ENCODE data around the gene SLC6A1.

SLC6A1 gene

DNA sequence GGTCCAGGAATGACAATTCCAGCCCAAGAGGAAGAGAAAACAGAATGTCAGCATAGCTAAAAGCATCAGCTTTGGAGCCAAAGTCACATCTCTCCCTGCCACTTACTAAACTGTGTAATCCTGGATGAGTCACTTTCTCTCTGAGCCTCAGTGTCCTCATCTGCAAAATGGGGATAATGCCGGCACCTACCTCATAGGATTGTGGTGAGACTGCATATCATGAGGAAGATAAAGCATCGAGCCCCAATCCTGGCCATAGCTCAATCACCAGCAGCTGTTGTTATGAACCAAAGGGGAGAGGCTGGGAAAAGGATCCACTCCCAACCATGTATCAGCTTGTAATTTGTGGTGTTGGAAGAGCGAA, 9.1 kb downstream of the SLC6A1 start:
- Histone ChIP-seq H3K27me3 (ENCODE audit: insufficient read depth, poor library complexity, severe bottlenecking) (peaks cover 2% of the 10 kb centered on the region), H3K4me3 (replicated peaks; ENCODE audit: insufficient read depth, low read length) (no peak overlapping the region), H3K27ac (replicated peaks) (no peak overlapping the region)
- no peak for DNase-seq (ENCODE audit: low read depth in 1 of 2, low spot score in 1 of 2)
- TF ChIP-seq POLR2AphosphoS5 (IDR thresholded peaks at IDR 0.05; ENCODE audit: low read depth) (no peak), GABPA (IDR thresholded peaks at IDR 0.05; ENCODE audit: low read depth) (no peak), SPI1 (IDR thresholded peaks at IDR 0.05; ENCODE audit: borderline replicate concordance, low read depth) (no peak)
- TF ChIP-seq, protein P1, sequence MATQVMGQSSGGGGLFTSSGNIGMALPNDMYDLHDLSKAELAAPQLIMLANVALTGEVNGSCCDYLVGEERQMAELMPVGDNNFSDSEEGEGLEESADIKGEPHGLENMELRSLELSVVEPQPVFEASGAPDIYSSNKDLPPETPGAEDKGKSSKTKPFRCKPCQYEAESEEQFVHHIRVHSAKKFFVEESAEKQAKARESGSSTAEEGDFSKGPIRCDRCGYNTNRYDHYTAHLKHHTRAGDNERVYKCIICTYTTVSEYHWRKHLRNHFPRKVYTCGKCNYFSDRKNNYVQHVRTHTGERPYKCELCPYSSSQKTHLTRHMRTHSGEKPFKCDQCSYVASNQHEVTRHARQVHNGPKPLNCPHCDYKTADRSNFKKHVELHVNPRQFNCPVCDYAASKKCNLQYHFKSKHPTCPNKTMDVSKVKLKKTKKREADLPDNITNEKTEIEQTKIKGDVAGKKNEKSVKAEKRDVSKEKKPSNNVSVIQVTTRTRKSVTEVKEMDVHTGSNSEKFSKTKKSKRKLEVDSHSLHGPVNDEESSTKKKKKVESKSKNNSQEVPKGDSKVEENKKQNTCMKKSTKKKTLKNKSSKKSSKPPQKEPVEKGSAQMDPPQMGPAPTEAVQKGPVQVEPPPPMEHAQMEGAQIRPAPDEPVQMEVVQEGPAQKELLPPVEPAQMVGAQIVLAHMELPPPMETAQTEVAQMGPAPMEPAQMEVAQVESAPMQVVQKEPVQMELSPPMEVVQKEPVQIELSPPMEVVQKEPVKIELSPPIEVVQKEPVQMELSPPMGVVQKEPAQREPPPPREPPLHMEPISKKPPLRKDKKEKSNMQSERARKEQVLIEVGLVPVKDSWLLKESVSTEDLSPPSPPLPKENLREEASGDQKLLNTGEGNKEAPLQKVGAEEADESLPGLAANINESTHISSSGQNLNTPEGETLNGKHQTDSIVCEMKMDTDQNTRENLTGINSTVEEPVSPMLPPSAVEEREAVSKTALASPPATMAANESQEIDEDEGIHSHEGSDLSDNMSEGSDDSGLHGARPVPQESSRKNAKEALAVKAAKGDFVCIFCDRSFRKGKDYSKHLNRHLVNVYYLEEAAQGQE (IDR thresholded peaks at IDR 0.05; ENCODE audit: insufficient replicate concordance, low read depth) = no peak
- TF ChIP-seq, protein P2, sequence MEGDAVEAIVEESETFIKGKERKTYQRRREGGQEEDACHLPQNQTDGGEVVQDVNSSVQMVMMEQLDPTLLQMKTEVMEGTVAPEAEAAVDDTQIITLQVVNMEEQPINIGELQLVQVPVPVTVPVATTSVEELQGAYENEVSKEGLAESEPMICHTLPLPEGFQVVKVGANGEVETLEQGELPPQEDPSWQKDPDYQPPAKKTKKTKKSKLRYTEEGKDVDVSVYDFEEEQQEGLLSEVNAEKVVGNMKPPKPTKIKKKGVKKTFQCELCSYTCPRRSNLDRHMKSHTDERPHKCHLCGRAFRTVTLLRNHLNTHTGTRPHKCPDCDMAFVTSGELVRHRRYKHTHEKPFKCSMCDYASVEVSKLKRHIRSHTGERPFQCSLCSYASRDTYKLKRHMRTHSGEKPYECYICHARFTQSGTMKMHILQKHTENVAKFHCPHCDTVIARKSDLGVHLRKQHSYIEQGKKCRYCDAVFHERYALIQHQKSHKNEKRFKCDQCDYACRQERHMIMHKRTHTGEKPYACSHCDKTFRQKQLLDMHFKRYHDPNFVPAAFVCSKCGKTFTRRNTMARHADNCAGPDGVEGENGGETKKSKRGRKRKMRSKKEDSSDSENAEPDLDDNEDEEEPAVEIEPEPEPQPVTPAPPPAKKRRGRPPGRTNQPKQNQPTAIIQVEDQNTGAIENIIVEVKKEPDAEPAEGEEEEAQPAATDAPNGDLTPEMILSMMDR (IDR thresholded peaks at IDR 0.05; ENCODE audit: insufficient read depth, low read length) = no peak

DNA sequence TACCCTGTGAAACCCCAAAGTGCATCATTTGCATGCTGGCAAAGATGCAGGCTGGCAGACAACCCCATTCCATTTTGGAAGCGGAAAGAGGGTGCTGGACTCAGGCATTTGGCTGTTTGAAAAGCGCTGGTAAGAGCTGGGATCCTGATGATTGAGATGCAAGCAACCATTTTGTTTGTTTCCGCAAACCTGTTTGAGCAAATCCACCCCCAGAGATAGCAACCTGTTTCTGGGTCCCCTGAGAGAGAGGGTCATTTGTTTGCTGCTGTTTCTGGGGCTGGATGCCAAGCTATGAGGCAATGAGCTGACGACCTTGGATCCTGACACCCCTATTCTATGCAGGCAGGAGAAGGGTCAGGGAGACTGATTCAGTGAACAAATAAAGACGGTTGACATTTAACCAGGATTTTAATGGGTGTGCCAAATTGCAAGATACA, 9.8 kb downstream of the SLC6A1 start:
- no peak overlapping the region for H3K4me3 ChIP-seq (replicated peaks; ENCODE audit: insufficient read depth, low read length)
- peaks cover 4% of the 10 kb centered on the region for H3K27me3 ChIP-seq (ENCODE audit: insufficient read depth, poor library complexity, severe bottlenecking)
- no peak overlapping the region for H3K27ac ChIP-seq (replicated peaks)
- no peak for TF ChIP-seq GABPA (IDR thresholded peaks at IDR 0.05; ENCODE audit: low read depth)
- TF ChIP-seq, protein P2 (IDR thresholded peaks at IDR 0.05; ENCODE audit: insufficient read depth, low read length) = no peak
- no peak for TF ChIP-seq POLR2AphosphoS5 (IDR thresholded peaks at IDR 0.05; ENCODE audit: low read depth)
- no peak for TF ChIP-seq SPI1 (IDR thresholded peaks at IDR 0.05; ENCODE audit: borderline replicate concordance, low read depth)
- TF ChIP-seq, protein P1 (IDR thresholded peaks at IDR 0.05; ENCODE audit: insufficient replicate concordance, low read depth) = no peak
- DNase-seq (ENCODE audit: low read depth in 1 of 2, low spot score in 1 of 2) = no peak

DNA sequence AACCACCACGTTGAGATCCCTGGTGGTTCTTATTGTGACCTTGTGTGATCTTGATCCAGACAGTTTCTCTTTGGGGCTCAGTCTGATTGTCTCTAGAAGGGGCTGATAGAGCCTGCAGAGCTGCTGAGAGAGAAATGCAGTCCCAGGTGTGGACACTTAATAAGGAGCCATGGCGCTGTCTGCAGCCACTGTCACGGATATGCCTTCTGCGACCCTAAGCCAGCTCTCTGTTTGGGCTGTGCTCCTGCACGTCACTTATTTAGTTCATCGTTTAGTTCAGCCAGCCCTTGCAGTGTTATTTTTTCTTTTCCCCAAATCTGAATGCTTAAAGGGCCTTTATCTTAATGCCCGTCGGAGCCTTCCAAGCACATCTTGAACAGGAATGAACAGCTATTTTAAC, 12.0 kb downstream of the SLC6A1 start:
- H3K27me3 ChIP-seq (ENCODE audit: insufficient read depth, poor library complexity, severe bottlenecking) = peaks cover 2% of the 10 kb centered on the region
- DNase-seq (ENCODE audit: low read depth in 1 of 2, low spot score in 1 of 2) = no peak
- no peak overlapping the region for H3K4me3 ChIP-seq (replicated peaks; ENCODE audit: insufficient read depth, low read length)
- no peak overlapping the region for H3K27ac ChIP-seq (replicated peaks)
- TF ChIP-seq POLR2AphosphoS5 (IDR thresholded peaks at IDR 0.05; ENCODE audit: low read depth) = no peak

DNA sequence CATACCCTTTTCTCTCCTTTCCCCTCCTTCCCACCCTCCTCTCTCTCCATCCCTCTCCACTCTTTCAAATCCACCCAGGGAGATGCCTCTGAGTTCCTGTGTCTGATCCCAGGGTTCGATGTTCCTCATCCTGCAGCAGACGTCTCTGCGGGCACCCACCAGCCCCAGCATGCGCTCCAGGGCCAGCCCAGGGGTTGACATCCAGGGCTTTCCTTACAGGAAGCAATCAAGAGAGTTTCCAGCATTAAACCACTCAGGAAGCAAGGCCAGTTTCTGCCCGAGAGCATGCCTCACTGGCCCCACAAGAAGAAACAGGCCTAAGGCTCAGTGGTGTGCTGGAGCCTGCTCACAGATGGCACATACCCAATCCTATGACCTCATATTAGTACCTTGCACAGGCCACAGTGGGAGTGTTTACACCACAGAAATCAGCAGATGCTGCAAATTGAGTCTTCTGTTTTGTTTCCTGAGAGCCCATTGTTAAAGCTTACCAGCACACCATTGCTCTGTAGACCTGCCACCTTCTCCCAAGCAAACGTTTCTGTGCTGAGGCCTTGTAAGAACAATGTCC, 13.2 kb downstream of the SLC6A1 start:
- TF ChIP-seq, protein P1 (IDR thresholded peaks at IDR 0.05; ENCODE audit: insufficient replicate concordance, low read depth) = no peak
- TF ChIP-seq POLR2AphosphoS5 (IDR thresholded peaks at IDR 0.05; ENCODE audit: low read depth) (no peak), GABPA (IDR thresholded peaks at IDR 0.05; ENCODE audit: low read depth) (no peak), SPI1 (IDR thresholded peaks at IDR 0.05; ENCODE audit: borderline replicate concordance, low read depth) (no peak)
- TF ChIP-seq, protein P2 (IDR thresholded peaks at IDR 0.05; ENCODE audit: insufficient read depth, low read length) = no peak
- Histone ChIP-seq H3K4me3 (replicated peaks; ENCODE audit: insufficient read depth, low read length) (no peak overlapping the region), H3K27ac (replicated peaks) (no peak overlapping the region), H3K27me3 (ENCODE audit: insufficient read depth, poor library complexity, severe bottlenecking) (peaks cover 2% of the 10 kb centered on the region)
- no peak for DNase-seq (ENCODE audit: low read depth in 1 of 2, low spot score in 1 of 2)

Data from HL-60 (cell line).